Measurements from ENCODE around the gene SH2D1B. TPM values are rescaled to one million over a fixed set of nuclear protein-coding genes. Genes with fewer than 3 reads are reported as not detected.

SH2D1B gene
- total and polyA plus RNA-seq, 2 experiments from 2014 or later, result not detected

DNA sequence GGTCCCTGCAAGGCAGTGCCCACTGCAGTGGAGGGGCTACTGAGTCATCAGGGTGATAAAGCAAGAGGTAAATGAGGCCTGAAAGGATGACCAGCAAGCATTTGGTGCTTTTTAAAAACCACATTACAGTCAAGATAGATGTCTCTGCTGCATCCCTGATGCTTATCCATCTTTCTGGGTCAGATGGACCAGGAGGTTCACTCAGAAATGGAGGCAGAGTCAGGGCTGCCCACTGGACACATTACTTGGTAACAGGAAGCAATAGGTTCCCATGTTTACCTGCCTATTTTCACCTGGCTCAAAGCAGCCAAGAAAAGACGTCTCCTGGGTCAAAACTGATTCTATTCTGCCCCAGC lies 38.9 kb downstream of the SH2D1B start:
- no peaks in the 10 kb centered on the region for H3K79me2 ChIP-seq (replicated peaks; ENCODE audit: insufficient read depth)
- H3K27ac ChIP-seq (ENCODE audit: low read depth), result no peak overlapping the region
- no peak overlapping the region for H3K4me3 Mint-ChIP-seq
- H3K36me3 ChIP-seq (ENCODE audit: insufficient read depth), result no peaks in the 10 kb centered on the region
- ATAC-seq, result no peak
- H3K4me1 Mint-ChIP-seq, result no peaks in the 10 kb centered on the region; the same call in 2 of the 3 replicates
- H3K4me1 ChIP-seq (ENCODE audit: insufficient read depth), result no peaks in the 10 kb centered on the region
- H3K27ac Mint-ChIP-seq, result no peak overlapping the region
- H3K36me3 Mint-ChIP-seq (ENCODE audit: low read depth), result peaks cover 4% of the 10 kb centered on the region; the same call in 1 of the 3 replicates
- no peaks in the 10 kb centered on the region for H3K9me2 ChIP-seq (ENCODE audit: insufficient read depth)
- H3K27me3 Mint-ChIP-seq (ENCODE audit: insufficient read depth, low read depth, poor library complexity), result peaks cover 13% of the 10 kb centered on the region
- no peaks in the 10 kb centered on the region for H3F3A ChIP-seq (replicated peaks; ENCODE audit: low read depth)
- DNase-seq (ENCODE audit: low spot score), result no peak
- no peak overlapping the region for H2AFZ ChIP-seq
- H4K20me1 ChIP-seq (replicated peaks; ENCODE audit: insufficient read depth), result no peaks in the 10 kb centered on the region
- H3K4me2 ChIP-seq, result no peak overlapping the region
- no peaks in the 10 kb centered on the region for H3K27me3 ChIP-seq (ENCODE audit: insufficient read depth)
- H3K9me3 Mint-ChIP-seq, result no peaks in the 10 kb centered on the region
- TF ChIP-seq, protein P1, sequence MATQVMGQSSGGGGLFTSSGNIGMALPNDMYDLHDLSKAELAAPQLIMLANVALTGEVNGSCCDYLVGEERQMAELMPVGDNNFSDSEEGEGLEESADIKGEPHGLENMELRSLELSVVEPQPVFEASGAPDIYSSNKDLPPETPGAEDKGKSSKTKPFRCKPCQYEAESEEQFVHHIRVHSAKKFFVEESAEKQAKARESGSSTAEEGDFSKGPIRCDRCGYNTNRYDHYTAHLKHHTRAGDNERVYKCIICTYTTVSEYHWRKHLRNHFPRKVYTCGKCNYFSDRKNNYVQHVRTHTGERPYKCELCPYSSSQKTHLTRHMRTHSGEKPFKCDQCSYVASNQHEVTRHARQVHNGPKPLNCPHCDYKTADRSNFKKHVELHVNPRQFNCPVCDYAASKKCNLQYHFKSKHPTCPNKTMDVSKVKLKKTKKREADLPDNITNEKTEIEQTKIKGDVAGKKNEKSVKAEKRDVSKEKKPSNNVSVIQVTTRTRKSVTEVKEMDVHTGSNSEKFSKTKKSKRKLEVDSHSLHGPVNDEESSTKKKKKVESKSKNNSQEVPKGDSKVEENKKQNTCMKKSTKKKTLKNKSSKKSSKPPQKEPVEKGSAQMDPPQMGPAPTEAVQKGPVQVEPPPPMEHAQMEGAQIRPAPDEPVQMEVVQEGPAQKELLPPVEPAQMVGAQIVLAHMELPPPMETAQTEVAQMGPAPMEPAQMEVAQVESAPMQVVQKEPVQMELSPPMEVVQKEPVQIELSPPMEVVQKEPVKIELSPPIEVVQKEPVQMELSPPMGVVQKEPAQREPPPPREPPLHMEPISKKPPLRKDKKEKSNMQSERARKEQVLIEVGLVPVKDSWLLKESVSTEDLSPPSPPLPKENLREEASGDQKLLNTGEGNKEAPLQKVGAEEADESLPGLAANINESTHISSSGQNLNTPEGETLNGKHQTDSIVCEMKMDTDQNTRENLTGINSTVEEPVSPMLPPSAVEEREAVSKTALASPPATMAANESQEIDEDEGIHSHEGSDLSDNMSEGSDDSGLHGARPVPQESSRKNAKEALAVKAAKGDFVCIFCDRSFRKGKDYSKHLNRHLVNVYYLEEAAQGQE (IDR thresholded peaks at IDR 0.05; ENCODE audit: unreplicated experiment), result no peak
- TF ChIP-seq NANOG (IDR thresholded peaks at IDR 0.05; ENCODE audit: borderline replicate concordance), result no peak
- TF ChIP-seq, protein P2, sequence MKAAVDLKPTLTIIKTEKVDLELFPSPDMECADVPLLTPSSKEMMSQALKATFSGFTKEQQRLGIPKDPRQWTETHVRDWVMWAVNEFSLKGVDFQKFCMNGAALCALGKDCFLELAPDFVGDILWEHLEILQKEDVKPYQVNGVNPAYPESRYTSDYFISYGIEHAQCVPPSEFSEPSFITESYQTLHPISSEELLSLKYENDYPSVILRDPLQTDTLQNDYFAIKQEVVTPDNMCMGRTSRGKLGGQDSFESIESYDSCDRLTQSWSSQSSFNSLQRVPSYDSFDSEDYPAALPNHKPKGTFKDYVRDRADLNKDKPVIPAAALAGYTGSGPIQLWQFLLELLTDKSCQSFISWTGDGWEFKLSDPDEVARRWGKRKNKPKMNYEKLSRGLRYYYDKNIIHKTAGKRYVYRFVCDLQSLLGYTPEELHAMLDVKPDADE (IDR thresholded peaks at IDR 0.05), result no peak
- TF ChIP-seq JUNB (IDR thresholded peaks at IDR 0.05; ENCODE audit: unreplicated experiment), result no peak
- no peak for TF ChIP-seq STAT1 (IDR thresholded peaks at IDR 0.05; ENCODE audit: unreplicated experiment)
- no peak overlapping the region for H3K4me3 ChIP-seq

DNA sequence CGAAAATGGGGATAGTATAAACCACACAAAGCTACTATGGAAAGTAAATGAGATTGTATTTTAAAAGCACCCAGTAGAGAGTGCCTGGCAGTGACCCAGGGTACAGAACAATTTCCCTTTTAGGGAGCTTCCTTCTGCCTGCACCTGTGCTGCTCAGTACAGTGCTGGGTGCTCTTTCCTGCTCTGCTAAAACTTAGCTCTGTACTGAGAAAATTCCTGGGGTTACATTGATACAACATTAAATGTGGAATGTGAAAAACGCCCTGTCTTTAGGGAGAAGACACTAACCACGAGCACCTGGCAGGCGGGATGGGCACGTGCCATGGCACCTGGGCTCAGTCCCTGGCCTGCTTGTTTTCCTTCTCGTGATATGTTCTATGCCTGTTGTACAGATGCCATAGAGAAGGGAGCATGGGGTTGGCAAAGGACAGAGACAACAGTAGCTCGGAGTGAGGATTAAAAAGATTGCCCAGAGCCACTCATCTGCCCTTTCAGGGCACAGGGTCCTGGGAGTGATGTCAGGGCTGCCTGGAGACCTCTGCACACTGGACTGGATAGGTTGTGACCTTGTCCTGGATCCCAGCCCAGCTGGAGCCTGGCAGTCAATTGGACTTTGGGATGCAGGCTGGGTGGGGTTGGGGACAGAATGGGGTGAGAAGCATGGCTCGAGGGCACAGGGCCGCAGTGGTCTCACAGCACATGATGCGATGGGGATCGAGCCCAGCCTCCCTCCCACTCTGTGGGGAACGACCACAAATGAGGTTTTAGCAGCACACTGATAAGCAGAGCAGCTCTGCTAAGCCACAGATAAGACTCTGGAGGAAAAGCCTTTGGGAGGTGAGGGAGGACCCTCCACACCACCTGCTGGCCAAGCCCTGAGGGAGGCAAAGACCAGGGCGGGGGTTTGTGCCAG lies 39.5 kb downstream of the SH2D1B start:
- Mint-ChIP-seq H3K4me3 (no peak overlapping the region), H3K27ac (no peak overlapping the region), H3K9me3 (no peaks in the 10 kb centered on the region), H3K4me1 (no peaks in the 10 kb centered on the region; the same call in 2 of the 3 replicates), H3K36me3 (ENCODE audit: low read depth) (peaks cover 5% of the 10 kb centered on the region; the same call in 1 of the 3 replicates), H3K27me3 (ENCODE audit: insufficient read depth, low read depth, poor library complexity) (peaks cover 19% of the 10 kb centered on the region)
- no peak for DNase-seq (ENCODE audit: low spot score)
- ATAC-seq, result no peak
- Histone ChIP-seq H3K27ac (ENCODE audit: low read depth) (no peak overlapping the region), H2AFZ (no peak overlapping the region), H3K4me2 (no peak overlapping the region), H3K79me2 (replicated peaks; ENCODE audit: insufficient read depth) (no peaks in the 10 kb centered on the region), H4K20me1 (replicated peaks; ENCODE audit: insufficient read depth) (no peaks in the 10 kb centered on the region), H3K36me3 (ENCODE audit: insufficient read depth) (no peaks in the 10 kb centered on the region), H3K9me2 (ENCODE audit: insufficient read depth) (no peaks in the 10 kb centered on the region), H3F3A (replicated peaks; ENCODE audit: low read depth) (no peaks in the 10 kb centered on the region), H3K27me3 (ENCODE audit: insufficient read depth) (no peaks in the 10 kb centered on the region), H3K4me3 (no peak overlapping the region), H3K4me1 (ENCODE audit: insufficient read depth) (no peaks in the 10 kb centered on the region)
- TF ChIP-seq, protein P3, sequence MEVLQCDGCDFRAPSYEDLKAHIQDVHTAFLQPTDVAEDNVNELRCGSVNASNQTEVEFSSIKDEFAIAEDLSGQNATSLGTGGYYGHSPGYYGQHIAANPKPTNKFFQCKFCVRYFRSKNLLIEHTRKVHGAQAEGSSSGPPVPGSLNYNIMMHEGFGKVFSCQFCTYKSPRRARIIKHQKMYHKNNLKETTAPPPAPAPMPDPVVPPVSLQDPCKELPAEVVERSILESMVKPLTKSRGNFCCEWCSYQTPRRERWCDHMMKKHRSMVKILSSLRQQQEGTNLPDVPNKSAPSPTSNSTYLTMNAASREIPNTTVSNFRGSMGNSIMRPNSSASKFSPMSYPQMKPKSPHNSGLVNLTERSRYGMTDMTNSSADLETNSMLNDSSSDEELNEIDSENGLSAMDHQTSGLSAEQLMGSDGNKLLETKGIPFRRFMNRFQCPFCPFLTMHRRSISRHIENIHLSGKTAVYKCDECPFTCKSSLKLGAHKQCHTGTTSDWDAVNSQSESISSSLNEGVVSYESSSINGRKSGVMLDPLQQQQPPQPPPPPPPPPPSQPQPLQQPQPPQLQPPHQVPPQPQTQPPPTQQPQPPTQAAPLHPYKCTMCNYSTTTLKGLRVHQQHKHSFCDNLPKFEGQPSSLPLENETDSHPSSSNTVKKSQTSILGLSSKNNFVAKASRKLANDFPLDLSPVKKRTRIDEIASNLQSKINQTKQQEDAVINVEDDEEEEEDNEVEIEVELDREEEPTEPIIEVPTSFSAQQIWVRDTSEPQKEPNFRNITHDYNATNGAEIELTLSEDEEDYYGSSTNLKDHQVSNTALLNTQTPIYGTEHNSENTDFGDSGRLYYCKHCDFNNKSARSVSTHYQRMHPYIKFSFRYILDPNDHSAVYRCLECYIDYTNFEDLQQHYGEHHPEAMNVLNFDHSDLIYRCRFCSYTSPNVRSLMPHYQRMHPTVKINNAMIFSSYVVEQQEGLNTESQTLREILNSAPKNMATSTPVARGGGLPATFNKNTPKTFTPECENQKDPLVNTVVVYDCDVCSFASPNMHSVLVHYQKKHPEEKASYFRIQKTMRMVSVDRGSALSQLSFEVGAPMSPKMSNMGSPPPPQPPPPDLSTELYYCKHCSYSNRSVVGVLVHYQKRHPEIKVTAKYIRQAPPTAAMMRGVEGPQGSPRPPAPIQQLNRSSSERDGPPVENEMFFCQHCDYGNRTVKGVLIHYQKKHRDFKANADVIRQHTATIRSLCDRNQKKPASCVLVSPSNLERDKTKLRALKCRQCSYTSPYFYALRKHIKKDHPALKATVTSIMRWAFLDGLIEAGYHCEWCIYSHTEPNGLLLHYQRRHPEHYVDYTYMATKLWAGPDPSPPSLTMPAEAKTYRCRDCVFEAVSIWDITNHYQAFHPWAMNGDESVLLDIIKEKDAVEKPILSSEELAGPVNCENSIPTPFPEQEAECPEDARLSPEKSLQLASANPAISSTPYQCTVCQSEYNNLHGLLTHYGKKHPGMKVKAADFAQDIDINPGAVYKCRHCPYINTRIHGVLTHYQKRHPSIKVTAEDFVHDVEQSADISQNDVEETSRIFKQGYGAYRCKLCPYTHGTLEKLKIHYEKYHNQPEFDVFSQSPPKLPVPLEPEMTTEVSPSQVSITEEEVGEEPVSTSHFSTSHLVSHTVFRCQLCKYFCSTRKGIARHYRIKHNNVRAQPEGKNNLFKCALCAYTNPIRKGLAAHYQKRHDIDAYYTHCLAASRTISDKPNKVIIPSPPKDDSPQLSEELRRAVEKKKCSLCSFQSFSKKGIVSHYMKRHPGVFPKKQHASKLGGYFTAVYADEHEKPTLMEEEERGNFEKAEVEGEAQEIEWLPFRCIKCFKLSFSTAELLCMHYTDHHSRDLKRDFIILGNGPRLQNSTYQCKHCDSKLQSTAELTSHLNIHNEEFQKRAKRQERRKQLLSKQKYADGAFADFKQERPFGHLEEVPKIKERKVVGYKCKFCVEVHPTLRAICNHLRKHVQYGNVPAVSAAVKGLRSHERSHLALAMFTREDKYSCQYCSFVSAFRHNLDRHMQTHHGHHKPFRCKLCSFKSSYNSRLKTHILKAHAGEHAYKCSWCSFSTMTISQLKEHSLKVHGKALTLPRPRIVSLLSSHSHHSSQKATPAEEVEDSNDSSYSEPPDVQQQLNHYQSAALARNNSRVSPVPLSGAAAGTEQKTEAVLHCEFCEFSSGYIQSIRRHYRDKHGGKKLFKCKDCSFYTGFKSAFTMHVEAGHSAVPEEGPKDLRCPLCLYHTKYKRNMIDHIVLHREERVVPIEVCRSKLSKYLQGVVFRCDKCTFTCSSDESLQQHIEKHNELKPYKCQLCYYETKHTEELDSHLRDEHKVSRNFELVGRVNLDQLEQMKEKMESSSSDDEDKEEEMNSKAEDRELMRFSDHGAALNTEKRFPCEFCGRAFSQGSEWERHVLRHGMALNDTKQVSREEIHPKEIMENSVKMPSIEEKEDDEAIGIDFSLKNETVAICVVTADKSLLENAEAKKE (CRISPR knock-in tag; IDR thresholded peaks at IDR 0.05), result no peak
- TF ChIP-seq, protein P4, sequence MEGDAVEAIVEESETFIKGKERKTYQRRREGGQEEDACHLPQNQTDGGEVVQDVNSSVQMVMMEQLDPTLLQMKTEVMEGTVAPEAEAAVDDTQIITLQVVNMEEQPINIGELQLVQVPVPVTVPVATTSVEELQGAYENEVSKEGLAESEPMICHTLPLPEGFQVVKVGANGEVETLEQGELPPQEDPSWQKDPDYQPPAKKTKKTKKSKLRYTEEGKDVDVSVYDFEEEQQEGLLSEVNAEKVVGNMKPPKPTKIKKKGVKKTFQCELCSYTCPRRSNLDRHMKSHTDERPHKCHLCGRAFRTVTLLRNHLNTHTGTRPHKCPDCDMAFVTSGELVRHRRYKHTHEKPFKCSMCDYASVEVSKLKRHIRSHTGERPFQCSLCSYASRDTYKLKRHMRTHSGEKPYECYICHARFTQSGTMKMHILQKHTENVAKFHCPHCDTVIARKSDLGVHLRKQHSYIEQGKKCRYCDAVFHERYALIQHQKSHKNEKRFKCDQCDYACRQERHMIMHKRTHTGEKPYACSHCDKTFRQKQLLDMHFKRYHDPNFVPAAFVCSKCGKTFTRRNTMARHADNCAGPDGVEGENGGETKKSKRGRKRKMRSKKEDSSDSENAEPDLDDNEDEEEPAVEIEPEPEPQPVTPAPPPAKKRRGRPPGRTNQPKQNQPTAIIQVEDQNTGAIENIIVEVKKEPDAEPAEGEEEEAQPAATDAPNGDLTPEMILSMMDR (conservative IDR thresholded peaks at IDR 0.05; ENCODE audit: low read depth in 2 of 2), result 0 out of 4 replicates have a peak, but pooled peaks of 1 of the 2 experiments have one; percentile 3
